NT2/D1 (cell line): ENCODE results near the gene RAB26.

ENCODE experiments used
- DNase-seq: peaks from one replicate; pipeline ENCODE4 v3.0.0-alpha.2; 2011; ENCODE audit warnings: low read depth, low spot score
- H3K27me3 ChIP-seq: 2 replicates; pipeline ENCODE4 v1.6.0; 2011; ENCODE audit warnings: mild to moderate bottlenecking; ENCODE audit not compliant: insufficient read length, insufficient read depth
- H3K36me3 ChIP-seq: 2 replicates; pipeline ENCODE4 v1.6.1; 2011; ENCODE audit warnings: mild to moderate bottlenecking, low read length, mixed read lengths; ENCODE audit not compliant: insufficient read depth, insufficient read length
- H3K4me1 ChIP-seq: 2 replicates; pipeline ENCODE4 v1.5.1; 2011; ENCODE audit not compliant: insufficient read depth, insufficient read length
- H3K4me3 ChIP-seq: 2 replicates; pipeline ENCODE4 v1.5.1; 2011; ENCODE audit warnings: low read depth; ENCODE audit not compliant: insufficient read length
- H3K9ac ChIP-seq: 2 replicates; pipeline ENCODE4 v1.6.0; 2011; ENCODE audit warnings: low read depth; ENCODE audit not compliant: insufficient read length
- H3K9me3 ChIP-seq: 2 replicates; pipeline ENCODE4 v1.5.1; 2011; ENCODE audit warnings: mild to moderate bottlenecking, low read length; ENCODE audit not compliant: insufficient read depth
- SUZ12 ChIP-seq: IDR thresholded peaks from 2 replicates; pipeline ENCODE4 v1.6.1; 2011; ENCODE audit not compliant: insufficient read length, insufficient read depth; ENCODE audit errors: extremely low read depth
- YY1 ChIP-seq: IDR thresholded peaks from 2 replicates; pipeline ENCODE4 v1.6.1; 2011; ENCODE audit not compliant: insufficient read length, insufficient read depth
- ZNF274 ChIP-seq: IDR thresholded peaks from 2 replicates; pipeline ENCODE4 v1.6.1; 2011; ENCODE audit warnings: mild to moderate bottlenecking, low read depth, low read length

RAB26 gene

DNA sequence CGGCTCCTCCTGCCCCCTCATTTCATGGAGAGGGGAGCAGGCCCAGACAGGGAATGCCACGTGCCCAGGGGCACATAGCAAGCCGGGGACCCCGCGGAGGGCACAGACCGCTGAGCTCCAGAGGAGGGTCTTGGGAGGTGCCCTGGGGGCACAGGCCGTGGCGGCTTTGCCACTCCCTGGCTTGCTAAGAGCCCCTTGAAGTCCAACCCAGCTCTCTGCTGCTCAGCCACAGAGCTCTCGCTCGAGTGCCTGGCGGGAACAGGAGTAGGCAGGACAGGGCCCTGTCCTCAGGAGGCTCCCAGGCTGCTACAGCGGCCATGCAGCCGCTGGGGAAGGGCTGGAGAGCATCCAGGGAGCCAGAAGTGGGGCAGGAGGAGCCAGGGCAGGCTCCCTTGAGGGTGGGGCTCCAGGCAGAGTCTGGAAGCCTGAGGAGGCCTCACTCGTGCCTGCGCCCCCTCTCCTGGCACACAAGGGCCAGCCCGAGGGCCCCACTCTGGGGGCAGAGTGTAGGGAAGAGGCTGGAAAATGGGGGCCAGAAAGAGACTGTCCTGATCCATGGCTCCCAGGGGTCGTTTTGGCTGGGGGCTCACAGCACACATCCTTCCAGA is 4.4 kb upstream of the RAB26 start:
- Histone ChIP-seq H3K36me3 (no peaks in the 10 kb centered on the region), H3K4me1 (peaks cover 21% of the 10 kb centered on the region), H3K9me3 (no peaks in the 10 kb centered on the region), H3K4me3 (no peak overlapping the region), H3K27me3 (no peaks in the 10 kb centered on the region), H3K9ac (no peak overlapping the region)
- DNase-seq = no peak
- TF ChIP-seq YY1 (no peak), SUZ12 (no peak), ZNF274 (no peak)

DNA sequence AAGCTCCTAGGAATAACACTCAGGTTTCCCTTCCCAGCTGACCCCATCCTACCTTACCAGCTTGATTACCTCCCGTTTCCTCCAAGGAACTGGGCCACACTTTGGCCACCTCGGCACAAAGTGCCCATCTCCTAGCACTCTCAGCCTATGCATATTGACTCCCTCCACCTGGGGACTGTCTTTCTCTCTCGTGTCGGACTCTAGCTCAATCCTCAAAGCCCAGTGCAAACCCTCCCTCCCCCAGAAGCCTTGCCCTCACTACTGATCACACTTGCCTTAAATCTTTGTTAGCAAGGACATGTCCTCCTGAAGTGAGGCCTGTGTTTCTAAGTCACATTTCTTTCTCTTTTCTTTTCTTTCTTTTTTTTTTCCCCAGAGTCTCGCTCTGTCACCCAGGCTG is 2.6 kb upstream of the RAB26 start:
- H3K4me1 ChIP-seq = peaks cover 32% of the 10 kb centered on the region
- no peaks in the 10 kb centered on the region for H3K36me3 ChIP-seq
- H3K4me3 ChIP-seq = no peak overlapping the region
- no peaks in the 10 kb centered on the region for H3K27me3 ChIP-seq
- peak overlapping the region; percentile 46 for H3K9ac ChIP-seq
- DNase-seq = no peak
- TF ChIP-seq YY1 (no peak), SUZ12 (no peak), ZNF274 (no peak)
- no peaks in the 10 kb centered on the region for H3K9me3 ChIP-seq

GRCh38 chr16:2147378-2147777 is 1.0 kb upstream of the RAB26 start:
- TF ChIP-seq YY1 = no peak
- no peak for TF ChIP-seq ZNF274
- TF ChIP-seq SUZ12 = no peak
- H3K9ac ChIP-seq = no peak overlapping the region
- no peaks in the 10 kb centered on the region for H3K27me3 ChIP-seq
- H3K4me3 ChIP-seq = no peak overlapping the region
- H3K36me3 ChIP-seq = peaks cover 12% of the 10 kb centered on the region
- H3K4me1 ChIP-seq = peaks cover 41% of the 10 kb centered on the region
- no peak for DNase-seq
- no peaks in the 10 kb centered on the region for H3K9me3 ChIP-seq

DNA sequence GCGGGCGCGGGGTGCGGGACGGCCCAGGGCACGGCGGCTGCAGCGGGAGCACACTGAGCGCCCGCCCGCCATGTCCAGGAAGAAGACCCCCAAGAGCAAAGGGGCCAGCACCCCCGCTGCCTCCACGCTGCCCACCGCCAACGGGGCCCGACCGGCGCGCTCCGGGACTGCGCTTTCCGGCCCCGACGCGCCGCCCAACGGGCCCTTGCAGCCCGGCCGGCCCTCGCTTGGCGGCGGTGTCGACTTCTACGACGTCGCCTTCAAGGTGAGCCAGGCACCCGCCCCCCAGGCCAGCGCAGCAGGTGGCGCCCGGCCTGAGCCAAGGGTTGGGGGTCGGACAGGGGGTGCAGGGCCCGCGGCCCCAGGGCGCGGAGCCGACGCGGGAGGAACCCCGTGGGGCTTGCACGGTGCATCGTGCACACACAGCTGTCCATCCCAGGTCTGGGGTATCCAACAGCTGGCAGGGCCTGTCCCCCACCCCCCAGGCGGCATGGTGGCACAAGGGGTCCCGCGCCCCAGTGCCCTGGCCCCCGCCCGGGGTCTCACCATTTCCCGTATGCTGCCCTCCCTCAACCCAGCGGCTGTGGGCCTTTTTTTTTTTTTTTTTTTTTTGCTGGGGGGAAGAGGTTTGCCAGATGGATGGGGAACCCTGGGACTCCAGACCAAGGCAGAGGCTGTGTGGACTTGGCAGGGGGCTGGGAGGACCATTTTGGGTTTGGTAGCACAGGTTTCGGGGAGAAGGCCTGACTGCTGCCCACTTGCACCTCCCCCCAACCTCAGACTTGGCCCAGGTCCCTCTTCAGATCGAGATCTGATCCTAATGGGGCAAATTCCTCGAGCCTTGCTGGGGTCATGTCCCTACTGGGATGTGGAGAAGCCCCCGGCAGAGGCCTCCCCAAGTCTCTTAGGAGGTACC is 547 bp downstream of the RAB26 start:
- peaks cover 28% of the 10 kb centered on the region for H3K36me3 ChIP-seq
- no peaks in the 10 kb centered on the region for H3K27me3 ChIP-seq
- H3K4me3 ChIP-seq = peak overlapping the region; percentile 58
- H3K9ac ChIP-seq = peak overlapping the region; percentile 74
- no peak for DNase-seq
- H3K4me1 ChIP-seq = peaks cover 45% of the 10 kb centered on the region
- TF ChIP-seq SUZ12 (no peak), YY1 (no peak), ZNF274 (no peak)
- H3K9me3 ChIP-seq = no peaks in the 10 kb centered on the region

DNA sequence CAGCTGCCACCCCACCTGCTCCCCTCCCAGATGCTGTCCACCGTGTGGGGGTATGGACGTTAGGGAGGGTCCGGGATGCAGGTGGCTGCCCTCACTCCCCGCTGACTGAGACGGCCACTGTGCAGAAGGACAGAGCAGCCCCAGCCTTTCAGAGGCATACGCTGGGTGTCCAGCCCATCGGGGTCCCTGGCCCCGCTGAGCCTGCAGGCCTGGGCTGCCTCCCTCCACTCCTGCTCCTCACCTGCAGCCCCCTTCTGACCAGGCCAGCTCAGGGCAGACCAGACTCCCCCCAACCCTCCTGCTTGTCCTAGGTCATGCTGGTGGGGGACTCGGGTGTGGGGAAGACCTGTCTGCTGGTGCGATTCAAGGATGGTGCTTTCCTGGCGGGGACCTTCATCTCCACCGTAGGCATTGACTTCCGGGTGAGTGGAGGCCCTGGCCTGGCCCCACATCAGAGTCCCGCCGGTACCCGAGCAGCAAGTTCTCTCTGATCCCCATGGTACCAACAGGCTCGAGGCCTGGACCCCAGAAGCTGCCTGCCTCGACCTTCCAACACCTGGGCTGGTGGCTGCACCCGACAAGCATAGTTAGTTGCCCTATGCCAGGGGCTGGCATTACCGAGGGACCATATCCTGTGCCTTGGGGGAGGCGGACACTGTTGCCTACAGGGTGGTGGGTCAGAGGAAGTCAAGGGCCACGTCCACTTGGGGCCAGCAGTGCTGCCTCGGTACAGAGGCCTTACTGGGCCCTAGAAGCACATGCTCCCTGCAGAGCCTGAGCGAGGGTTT is 1.4 kb downstream of the RAB26 start:
- no peak for TF ChIP-seq YY1
- TF ChIP-seq SUZ12 = no peak
- TF ChIP-seq ZNF274 = no peak
- no peaks in the 10 kb centered on the region for H3K27me3 ChIP-seq
- H3K9me3 ChIP-seq = no peaks in the 10 kb centered on the region
- peaks cover 45% of the 10 kb centered on the region for H3K4me1 ChIP-seq
- DNase-seq = no peak
- peak overlapping the region; percentile 58 for H3K4me3 ChIP-seq
- peaks cover 37% of the 10 kb centered on the region for H3K36me3 ChIP-seq
- H3K9ac ChIP-seq = peak overlapping the region; percentile 74

- Histone ChIP-seq H3K36me3 (peaks cover 40% of the 10 kb centered on the region), H3K9ac (peak overlapping the region; percentile 74), H3K27me3 (no peaks in the 10 kb centered on the region), H3K4me1 (peaks cover 45% of the 10 kb centered on the region), H3K4me3 (peak overlapping the region; percentile 58), H3K9me3 (no peaks in the 10 kb centered on the region)
- peak; percentile 77 for DNase-seq
- no peak for TF ChIP-seq ZNF274
- TF ChIP-seq SUZ12 = no peak
- no peak for TF ChIP-seq YY1
Measured at GRCh38 chr16:2150418-2151187, 2.2 kb downstream of the RAB26 start.
